Measurements from ENCODE around the gene WFDC12. TPM values are rescaled to one million over a fixed set of nuclear protein-coding genes. Genes with fewer than 3 reads are reported as not detected.
"Not testable (repeated sequence)": the region's sequence is repeated elsewhere in the genome, so short reads cannot be mapped to it uniquely, and the experiment has no call there.

Gene WFDC12
- total RNA-seq, 1 donor from 2014 or later = not detected

GRCh38 chr20:45149062-45149461 is 24.8 kb upstream of the WFDC12 start:
- no peaks in the 10 kb centered on the region for H3K36me3 Mint-ChIP-seq (ENCODE audit: insufficient read depth)
- no peak for DNase-seq (ENCODE audit: low spot score, unreplicated experiment)
- H3K27me3 Mint-ChIP-seq = peaks cover 36% of the 10 kb centered on the region
- H3K9me3 Mint-ChIP-seq (ENCODE audit: low read depth) = no peaks in the 10 kb centered on the region
- TF ChIP-seq CTCF (IDR thresholded peaks at IDR 0.05; ENCODE audit: unreplicated experiment) = no peak
- H3K4me1 Mint-ChIP-seq (ENCODE audit: low read depth) = no peaks in the 10 kb centered on the region
- H3K27ac Mint-ChIP-seq = no peak overlapping the region
- no peak overlapping the region for H3K4me3 Mint-ChIP-seq (ENCODE audit: low read depth)

- no peak for TF ChIP-seq CTCF (IDR thresholded peaks at IDR 0.05; ENCODE audit: unreplicated experiment)
- DNase-seq (ENCODE audit: low spot score, unreplicated experiment) = no peak
- Mint-ChIP-seq H3K27me3 (peaks cover 4% of the 10 kb centered on the region), H3K4me1 (ENCODE audit: low read depth) (no peaks in the 10 kb centered on the region), H3K9me3 (ENCODE audit: low read depth) (no peaks in the 10 kb centered on the region), H3K27ac (no peak overlapping the region), H3K36me3 (ENCODE audit: insufficient read depth) (no peaks in the 10 kb centered on the region), H3K4me3 (ENCODE audit: low read depth) (no peak overlapping the region)
Observed at GRCh38 chr20:45140836-45141235, 16.6 kb upstream of the WFDC12 start.

GRCh38 chr20:45139733-45140375 is 15.6 kb upstream of the WFDC12 start:
- not testable (repeated sequence) for H3K9me3 Mint-ChIP-seq (ENCODE audit: low read depth); H3K4me3 Mint-ChIP-seq (ENCODE audit: low read depth); H3K36me3 Mint-ChIP-seq (ENCODE audit: insufficient read depth); H3K27ac Mint-ChIP-seq; H3K27me3 Mint-ChIP-seq; DNase-seq (ENCODE audit: low spot score, unreplicated experiment); H3K4me1 Mint-ChIP-seq (ENCODE audit: low read depth)

GRCh38 chr20:45138561-45139300 is 14.5 kb upstream of the WFDC12 start:
- DNase-seq (ENCODE audit: low spot score, unreplicated experiment) = peak; percentile 44
- no peaks in the 10 kb centered on the region for H3K9me3 Mint-ChIP-seq (ENCODE audit: low read depth)
- peak; percentile 64 for TF ChIP-seq CTCF (IDR thresholded peaks at IDR 0.05; ENCODE audit: unreplicated experiment)
- H3K4me3 Mint-ChIP-seq (ENCODE audit: low read depth) = no peak overlapping the region
- H3K27ac Mint-ChIP-seq = no peak overlapping the region
- no peaks in the 10 kb centered on the region for H3K27me3 Mint-ChIP-seq
- H3K36me3 Mint-ChIP-seq (ENCODE audit: insufficient read depth) = no peaks in the 10 kb centered on the region
- H3K4me1 Mint-ChIP-seq (ENCODE audit: low read depth) = no peaks in the 10 kb centered on the region

- Mint-ChIP-seq H3K4me3 (ENCODE audit: low read depth) (no peak overlapping the region), H3K27me3 (peaks cover 5% of the 10 kb centered on the region), H3K9me3 (ENCODE audit: low read depth) (no peaks in the 10 kb centered on the region), H3K27ac (no peak overlapping the region), H3K4me1 (ENCODE audit: low read depth) (no peaks in the 10 kb centered on the region), H3K36me3 (ENCODE audit: insufficient read depth) (no peaks in the 10 kb centered on the region)
- TF ChIP-seq CTCF (IDR thresholded peaks at IDR 0.05; ENCODE audit: unreplicated experiment) = no peak
- DNase-seq (ENCODE audit: low spot score, unreplicated experiment) = no peak
Observed at GRCh38 chr20:45136911-45137310, 12.6 kb upstream of the WFDC12 start.

GRCh38 chr20:45128099-45128498 is 3.8 kb upstream of the WFDC12 start:
- TF ChIP-seq CTCF (IDR thresholded peaks at IDR 0.05; ENCODE audit: unreplicated experiment) = no peak
- DNase-seq (ENCODE audit: low spot score, unreplicated experiment) = no peak
- peaks cover 2% of the 10 kb centered on the region for H3K4me1 Mint-ChIP-seq (ENCODE audit: low read depth)
- H3K36me3 Mint-ChIP-seq (ENCODE audit: insufficient read depth) = no peaks in the 10 kb centered on the region
- H3K27ac Mint-ChIP-seq = no peak overlapping the region
- no peak overlapping the region for H3K4me3 Mint-ChIP-seq (ENCODE audit: low read depth)
- H3K9me3 Mint-ChIP-seq (ENCODE audit: low read depth) = no peaks in the 10 kb centered on the region
- peaks cover 21% of the 10 kb centered on the region for H3K27me3 Mint-ChIP-seq

Measured in progenitor cell of endocrine pancreas (in vitro differentiated cells).